Dermis blood vessel endothelial cell (primary cell): ENCODE measurements around the gene ACBD6. TPM values are rescaled to one million over a fixed set of nuclear protein-coding genes. Genes with fewer than 3 reads are reported as not detected.

ENCODE experiments used
- DNase-seq: peaks from one replicate; pipeline ENCODE4 v3.0.0; 2010
- total RNA-seq: library from RNA; depleted of rRNA; stranded (reverse); fragments of >200 nt; gene quantifications from 2 replicates; pipeline ENCODE4 v1.2.3, GENCODE V29; 2014

ACBD6 gene
- total RNA-seq, 1 donor from 2014 or later, result 52.6 TPM

- DNase-seq, result no peak
Measured at GRCh38 chr1:180268556-180269075, 233.8 kb downstream of the ACBD6 start.

- DNase-seq, result no peak
Measured at GRCh38 chr1:180267761-180268555, 234.4 kb downstream of the ACBD6 start.

DNA sequence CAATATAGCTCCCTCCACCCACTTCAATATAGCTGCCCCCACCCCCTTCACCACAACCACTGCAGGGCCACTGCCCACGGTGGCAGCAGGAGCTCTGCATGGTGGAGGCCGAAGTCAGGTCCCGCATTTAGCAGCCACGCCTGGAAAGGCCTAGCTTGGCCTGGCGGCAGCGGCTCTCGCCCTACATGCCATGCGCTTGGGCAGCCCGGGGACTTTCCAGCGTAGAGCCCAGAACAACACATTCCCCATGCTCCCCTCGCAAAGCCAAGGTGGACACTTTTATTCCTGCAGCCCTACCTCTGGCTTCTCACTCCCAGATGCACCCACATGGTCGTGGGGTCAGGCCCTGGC, 235.2 kb downstream of the ACBD6 start:
- no peak for DNase-seq

GRCh38 chr1:180266275-180267210, 235.8 kb downstream of the ACBD6 start:
- no peak for DNase-seq

GRCh38 chr1:180265871-180266270, 236.5 kb downstream of the ACBD6 start:
- DNase-seq, result no peak

DNA sequence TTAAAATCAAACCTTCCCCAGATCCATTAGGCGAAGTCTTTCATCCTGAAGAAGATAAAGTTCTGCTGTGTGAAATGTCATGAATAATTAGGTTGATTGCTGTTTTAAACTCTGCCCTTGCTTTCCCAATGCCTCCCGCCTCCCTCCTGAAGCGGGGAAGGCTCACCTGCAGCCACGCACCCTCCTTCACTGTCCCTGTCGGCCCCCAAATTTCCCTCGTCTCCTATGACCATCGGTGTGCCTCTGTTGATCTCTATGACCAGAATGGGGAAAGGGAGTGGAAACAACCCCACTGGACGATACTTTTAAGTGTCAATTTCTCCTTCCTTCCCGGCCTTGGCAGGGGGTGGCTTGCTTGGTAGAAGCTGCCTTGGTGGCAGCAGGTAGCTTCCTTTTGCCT, 237.2 kb downstream of the ACBD6 start:
- no peak for DNase-seq

DNA sequence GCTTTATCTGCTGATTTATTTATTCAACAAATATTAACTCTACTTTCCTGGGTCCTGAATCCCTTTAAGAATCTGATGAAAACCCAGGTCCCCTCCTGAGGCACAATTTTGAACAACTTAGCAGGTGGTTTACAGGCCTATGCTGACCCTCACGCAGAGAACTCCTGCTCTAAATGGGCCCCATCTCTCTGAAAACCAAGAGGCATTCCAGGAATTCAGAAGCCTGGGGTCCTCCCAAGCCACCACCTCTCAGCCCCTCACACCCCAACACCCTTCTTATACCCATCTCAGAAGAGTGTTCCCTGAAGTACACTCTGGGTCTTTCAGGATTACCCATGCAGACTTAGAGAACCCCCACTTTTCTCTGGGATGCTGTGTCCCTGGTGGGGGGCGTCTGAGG, 237.8 kb downstream of the ACBD6 start:
- no peak for DNase-seq

DNA sequence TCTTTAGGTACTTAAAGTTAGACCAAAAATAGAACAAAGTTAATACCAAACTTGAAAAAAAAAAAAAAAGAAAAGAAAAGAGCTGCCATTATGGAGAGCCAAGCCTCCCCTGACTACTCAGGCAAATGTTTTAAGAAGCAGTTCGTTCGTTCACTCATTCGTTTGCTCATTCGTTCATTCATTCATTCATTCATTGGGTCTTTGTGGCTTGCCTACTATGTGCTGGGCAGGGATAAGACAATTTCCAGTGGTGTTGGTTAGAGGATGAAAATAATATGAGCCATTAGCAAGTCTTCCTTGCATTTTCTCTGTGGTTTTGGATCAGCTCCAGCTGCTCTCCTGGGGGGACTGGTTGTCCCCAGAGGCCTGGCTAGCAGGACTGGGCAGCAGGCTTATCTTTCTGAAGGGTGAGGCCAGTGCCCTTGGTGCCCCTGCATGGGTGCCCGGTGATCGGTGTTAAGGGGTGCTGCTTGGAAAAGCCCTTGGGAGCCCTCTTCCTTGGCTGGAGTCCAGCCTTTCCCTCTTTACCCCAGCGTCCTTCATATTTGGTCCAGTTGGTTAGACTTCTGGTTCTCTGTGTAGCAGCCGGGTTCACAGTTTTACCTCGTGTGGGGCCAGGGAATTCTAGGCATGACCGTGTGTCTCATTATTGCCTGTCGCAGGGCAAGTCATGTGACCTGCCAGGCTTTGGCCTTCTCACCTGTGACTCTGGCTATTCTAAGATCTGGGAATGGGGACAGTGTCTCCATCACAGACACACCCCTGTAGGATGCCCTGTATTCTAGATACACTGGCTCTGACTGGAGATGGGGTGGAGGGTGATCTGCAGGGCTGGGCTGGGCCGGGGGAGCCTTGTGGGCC, 239.5 kb downstream of the ACBD6 start:
- DNase-seq, result no peak

GRCh38 chr1:180261524-180262155, 240.7 kb downstream of the ACBD6 start:
- DNase-seq, result no peak

- DNase-seq, result no peak
Measured at GRCh38 chr1:180261030-180261429, 241.3 kb downstream of the ACBD6 start.

- no peak for DNase-seq
Measured at GRCh38 chr1:180260541-180260940, 241.8 kb downstream of the ACBD6 start.

- no peak for DNase-seq
Measured at GRCh38 chr1:180259431-180260338, 242.7 kb downstream of the ACBD6 start.

DNA sequence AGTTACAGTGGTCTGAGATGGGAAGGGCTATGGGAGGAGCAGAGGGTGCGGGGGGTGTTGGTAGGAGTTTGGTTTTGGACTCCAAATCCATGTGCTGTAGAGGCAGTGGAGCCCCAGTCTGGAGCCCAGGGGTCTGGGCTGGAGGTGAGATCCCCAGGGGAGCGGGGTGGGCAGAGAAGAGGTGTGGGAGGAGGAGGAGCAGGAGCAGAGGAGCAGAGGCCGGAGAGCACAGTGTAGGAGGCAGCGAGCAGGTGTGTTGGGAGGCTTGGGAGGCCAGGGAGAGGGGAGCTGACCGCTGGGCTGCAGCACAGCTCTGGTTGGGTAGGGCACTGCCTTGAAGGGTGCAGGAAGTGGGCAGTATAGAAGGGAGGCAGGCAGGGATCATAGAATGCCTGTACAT, 243.4 kb downstream of the ACBD6 start:
- DNase-seq, result no peak

DNA sequence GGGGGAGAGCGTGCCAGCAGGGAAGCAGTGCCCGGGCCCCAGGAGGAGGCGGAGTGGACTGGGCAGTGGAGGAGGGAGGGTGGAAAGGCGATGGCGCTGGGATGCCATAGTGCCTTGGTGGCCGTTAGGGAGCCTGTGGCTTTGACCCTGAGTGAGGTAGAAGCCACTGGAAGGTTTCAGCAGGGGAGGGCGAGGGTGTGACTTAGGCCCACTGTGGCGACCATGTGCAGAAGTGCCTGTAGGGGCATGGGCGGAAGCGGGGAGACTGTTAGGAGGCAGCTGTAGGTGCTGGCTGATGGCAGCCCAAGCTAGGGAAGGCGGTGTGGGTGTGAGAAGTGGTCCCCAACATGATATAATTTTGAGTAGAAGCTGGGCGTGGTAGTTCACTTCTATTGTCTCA, 244.1 kb downstream of the ACBD6 start:
- no peak for DNase-seq

DNA sequence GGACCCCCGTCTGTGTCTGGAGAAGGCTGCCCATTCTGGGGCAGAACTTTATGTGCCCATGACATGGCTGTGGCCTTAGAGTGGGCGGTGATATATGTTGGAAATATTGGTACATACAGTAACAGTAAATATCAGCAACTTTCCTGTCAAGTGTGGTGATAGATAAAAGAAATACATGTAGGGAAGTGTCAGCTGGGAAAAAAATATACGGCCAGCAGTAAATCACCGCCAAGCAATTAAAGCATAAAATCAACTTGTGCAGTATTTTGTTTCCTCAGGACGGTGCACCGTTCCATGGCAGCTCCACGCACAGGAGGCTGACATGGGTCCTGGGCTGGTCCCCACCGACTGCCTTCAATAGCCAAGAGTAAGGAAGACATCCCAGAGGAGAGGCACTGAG, 244.9 kb downstream of the ACBD6 start:
- DNase-seq, result no peak

GRCh38 chr1:180257028-180257386, 245.4 kb downstream of the ACBD6 start:
- no peak for DNase-seq

GRCh38 chr1:180256341-180257027, 245.9 kb downstream of the ACBD6 start:
- DNase-seq, result no peak

- no peak for DNase-seq
Measured at GRCh38 chr1:180255536-180256340, 246.6 kb downstream of the ACBD6 start.

- DNase-seq, result no peak
Measured at GRCh38 chr1:180254854-180255253, 247.5 kb downstream of the ACBD6 start.

DNA sequence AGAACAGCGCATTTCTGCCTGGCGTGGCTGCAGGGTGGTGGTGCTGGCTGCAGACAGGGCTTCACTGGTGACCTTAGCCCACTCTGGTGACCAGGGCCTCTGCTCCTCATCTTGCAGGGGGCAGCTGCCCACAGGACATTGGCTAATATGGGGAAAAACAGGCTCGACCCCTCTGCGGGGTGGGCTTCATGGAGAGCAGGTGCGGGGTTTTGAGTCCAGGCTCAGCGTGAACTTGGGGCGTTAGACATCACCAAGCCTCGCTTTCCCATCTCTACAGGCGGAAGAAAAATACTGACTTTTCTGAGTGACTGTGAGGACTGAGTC, 247.9 kb downstream of the ACBD6 start:
- no peak for DNase-seq
